ENCODE data around the gene RNASEH1. TPM values are rescaled to one million over a fixed set of nuclear protein-coding genes. Genes with fewer than 3 reads are reported as not detected.

Gene RNASEH1
- total and polyA plus RNA-seq, 2 of the 8 experiments (the other 6 are each of a cell fraction or from before 2014, with no cell fraction given), result 11.7 to 42.7 TPM

DNA sequence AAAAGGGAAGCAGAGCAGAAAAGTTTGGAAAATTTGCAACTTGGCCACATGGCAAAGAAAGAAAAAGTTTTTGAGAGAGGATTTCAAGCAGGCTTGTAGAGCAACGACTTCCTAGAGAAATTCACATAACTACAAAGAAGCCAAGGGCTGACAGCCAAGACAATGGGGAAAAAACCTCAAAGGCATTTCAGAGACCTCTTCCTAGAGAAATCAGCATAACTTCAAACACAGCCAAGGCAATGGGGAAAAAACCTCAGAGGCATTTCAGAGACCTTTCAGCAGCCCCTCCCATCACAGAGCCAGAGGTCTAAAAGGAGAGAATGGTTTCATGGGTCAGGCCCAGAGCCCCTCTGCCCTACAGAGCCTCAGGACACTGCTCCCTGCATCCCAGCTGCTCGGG is 46.0 kb downstream of the RNASEH1 start:
- H3K4ac ChIP-seq (replicated peaks; ENCODE audit: insufficient read length, low read depth, low read length), result no peak overlapping the region
- DNase-seq (ENCODE audit: low read depth in 1 of 2, low spot score in 2 of 2) (no peak), FAIRE-seq (no peak)
- H3K27me3 ChIP-seq (replicated peaks in 1 of 4; ENCODE audit: control insufficient read depth in 3 of 4, extremely low read depth in 1 of 4, insufficient read depth in 3 of 4, low read length in 3 of 4), result no peaks in the 10 kb centered on the region
- no peak overlapping the region for H2AK5ac ChIP-seq (ENCODE audit: low read depth, low read length)
- no peaks in the 10 kb centered on the region for H3K79me1 ChIP-seq (ENCODE audit: low read depth, low read length)
- no peaks in the 10 kb centered on the region for H3K23me2 ChIP-seq (ENCODE audit: low read depth, low read length)
- H3K9me3 ChIP-seq (ENCODE audit: insufficient read depth in 2 of 2, low read depth in 1 of 2, low read length in 1 of 2), result no peaks in the 10 kb centered on the region
- no peak for TF ChIP-seq KDM4A (IDR thresholded peaks at IDR 0.05; ENCODE audit: low read depth, low read length, severe bottlenecking)
- no peak for TF ChIP-seq CTBP2 (IDR thresholded peaks at IDR 0.05; ENCODE audit: borderline replicate concordance, insufficient read depth, insufficient read length, low read length)
- TF ChIP-seq, protein P1, sequence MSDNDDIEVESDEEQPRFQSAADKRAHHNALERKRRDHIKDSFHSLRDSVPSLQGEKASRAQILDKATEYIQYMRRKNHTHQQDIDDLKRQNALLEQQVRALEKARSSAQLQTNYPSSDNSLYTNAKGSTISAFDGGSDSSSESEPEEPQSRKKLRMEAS (IDR thresholded peaks at IDR 0.05), result no peak
- no peak for TF ChIP-seq JUN (IDR thresholded peaks at IDR 0.05; ENCODE audit: low read depth, low read length)
- TF ChIP-seq SP2 (IDR thresholded peaks at IDR 0.05; ENCODE audit: low read length), result no peak
- TF ChIP-seq ZNF274 (IDR thresholded peaks at IDR 0.05; ENCODE audit: borderline replicate concordance, extremely low read depth, low read length), result no peak
- no peak for TF ChIP-seq EGR1 (IDR thresholded peaks at IDR 0.05; ENCODE audit: borderline replicate concordance, low read depth, low read length)
- TF ChIP-seq TAF7 (optimal IDR thresholded peaks at IDR 0.05; ENCODE audit: borderline replicate concordance, low read depth, low read length), result no peak
- no peak for TF ChIP-seq SP1 (IDR thresholded peaks at IDR 0.05; ENCODE audit: low read depth, low read length)
- TF ChIP-seq NRF1 (IDR thresholded peaks at IDR 0.05; ENCODE audit: low read depth, low read length), result no peak
- no peak for TF ChIP-seq GABPA (IDR thresholded peaks at IDR 0.05; ENCODE audit: borderline replicate concordance, insufficient read depth, low read length)
- TF ChIP-seq KDM5A (IDR thresholded peaks at IDR 0.05; ENCODE audit: low read length), result no peak
- TF ChIP-seq, protein P2, sequence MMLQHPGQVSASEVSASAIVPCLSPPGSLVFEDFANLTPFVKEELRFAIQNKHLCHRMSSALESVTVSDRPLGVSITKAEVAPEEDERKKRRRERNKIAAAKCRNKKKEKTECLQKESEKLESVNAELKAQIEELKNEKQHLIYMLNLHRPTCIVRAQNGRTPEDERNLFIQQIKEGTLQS (IDR thresholded peaks at IDR 0.05; ENCODE audit: insufficient read depth, low read depth, low read length), result no peak
- no peak for TF ChIP-seq TCF12 (IDR thresholded peaks at IDR 0.05; ENCODE audit: low read depth, low read length)
- H3K18ac ChIP-seq (ENCODE audit: extremely low read depth, low read length), result no peak overlapping the region
- no peak overlapping the region for H2BK120ac ChIP-seq (replicated peaks; ENCODE audit: low read depth, low read length)
- no peak overlapping the region for H3K4me2 ChIP-seq (ENCODE audit: insufficient read depth in 1 of 2, low read depth in 2 of 2, low read length in 2 of 2)
- H4K20me1 ChIP-seq (replicated peaks in 1 of 2; ENCODE audit: control insufficient read depth in 1 of 2, insufficient read depth in 2 of 2, low read length in 2 of 2), result no peaks in the 10 kb centered on the region
- H3K79me2 ChIP-seq (ENCODE audit: control insufficient read depth in 1 of 2, insufficient read depth in 2 of 2, low read length in 2 of 2), result peaks cover 0 to 4% of the 10 kb centered on the region in 2 experiments; a peak in 1 of 4 replicates
- H2AFZ ChIP-seq (ENCODE audit: low read length), result no peak overlapping the region
- H3K36me3 ChIP-seq (ENCODE audit: control insufficient read depth in 2 of 4, insufficient read depth in 4 of 4, low read length in 3 of 4), result peaks cover 2 to 9% (median 3%) of the 10 kb centered on the region in 4 experiments; a peak in 6 of 8 replicates
- no peak overlapping the region for H3K56ac ChIP-seq (replicated peaks; ENCODE audit: insufficient read length, low read depth, low read length)
- no peak overlapping the region for H4K5ac ChIP-seq (ENCODE audit: insufficient read length, low read depth, low read length)
- no peak overlapping the region for H2BK20ac ChIP-seq (ENCODE audit: low read length)
- H2BK15ac ChIP-seq (ENCODE audit: low read length), result no peak overlapping the region
- H3K14ac ChIP-seq (ENCODE audit: insufficient read length), result no peak overlapping the region
- no peak overlapping the region for H2BK12ac ChIP-seq (ENCODE audit: low read depth, low read length)
- H4K8ac ChIP-seq (ENCODE audit: extremely low read depth, insufficient read depth, low read length), result no peak overlapping the region
- H3K27ac ChIP-seq (ENCODE audit: low read depth, low read length), result no peak overlapping the region
- H2BK5ac ChIP-seq (ENCODE audit: low read depth, low read length), result no peak overlapping the region
- no peak overlapping the region for H3K23ac ChIP-seq (ENCODE audit: insufficient read length)
- H3K4me3 ChIP-seq (ENCODE audit: extremely low read depth in 1 of 4, insufficient read depth in 2 of 4, low read depth in 3 of 4, low read length in 4 of 4), result no peak overlapping the region
- H4K91ac ChIP-seq (replicated peaks; ENCODE audit: insufficient read length, low read length), result no peak overlapping the region
- WGBS, 2 experiments (ENCODE audit: extremely low coverage in 1 of 2, insufficient coverage in 1 of 2, insufficient read length in 1 of 2, insufficient replicate concordance in 2 of 2, low coverage in 1 of 2, low lambda C conversion rate in 2 of 2, missing lambda C conversion rate in 1 of 2), result 78% methylated on average over 2 of the region's 2 CpGs; no CpG with 5 or more reads in 1 of the 2 experiments
- POLR2A ChIA-PET (ENCODE audit: partially characterized antibody), result no interaction called here
- no peak overlapping the region for H3K9ac ChIP-seq (replicated peaks in 1 of 4; ENCODE audit: extremely low read depth in 1 of 4, low read depth in 3 of 4, low read length in 3 of 4)
- H3K4me1 ChIP-seq (replicated peaks in 1 of 4; ENCODE audit: control insufficient read depth in 3 of 4, insufficient read depth in 4 of 4, low read length in 3 of 4), result no peaks in the 10 kb centered on the region
- CTCF ChIA-PET (ENCODE audit: partially characterized antibody), result no interaction called here

All from H1 (cell line).